MCF 10A (cell line): ENCODE measurements around the gene SUCLA2. TPM values are rescaled to one million over a fixed set of nuclear protein-coding genes. Genes with fewer than 3 reads are reported as not detected.

ENCODE experiments used
- BruUV-seq: library from RNA; stranded (reverse); fragments of 400-500 nt; replicated peaks from 2 replicates; lab custom pipeline; 2021; lab: Mats Ljungman, UMichigan
- CTCF ChIA-PET: fragments of 300-600 bp; sonication (Branson Sonifier 250); formaldehyde crosslinking; extraction: SDS; loops from one replicate; lab custom pipeline; 2021; ENCODE audit warnings: antibody characterized with exemption, inconsistent platforms; lab: Yijun Ruan, JAX
- POLR2A ChIA-PET: fragments of 300-600, 350-650 bp; sonication (Branson Sonifier 250); formaldehyde crosslinking; extraction: SDS; loops from one replicate; lab custom pipeline; 2020; ENCODE audit warnings: antibody characterized with exemption, inconsistent platforms; lab: Yijun Ruan, JAX
- DNase-seq: peaks from one replicate; pipeline ENCODE4 v3.0.0-alpha.2; 2018; ENCODE audit not compliant: unreplicated experiment
- H3K27ac Mint-ChIP-seq: one replicate; pipeline ENCODE4 v1.8.0; 2022; ENCODE audit warnings: mild to moderate bottlenecking, low read depth, mixed read lengths; ENCODE audit not compliant: unreplicated experiment
- H3K27me3 Mint-ChIP-seq: one replicate; pipeline ENCODE4 v1.8.0; 2022; ENCODE audit warnings: mixed read lengths; ENCODE audit not compliant: insufficient read depth, unreplicated experiment
- H3K36me3 Mint-ChIP-seq: one replicate; pipeline ENCODE4 v1.8.0; 2022; ENCODE audit warnings: mild to moderate bottlenecking, moderate library complexity, mixed read lengths; ENCODE audit not compliant: insufficient read depth, unreplicated experiment
- H3K4me1 Mint-ChIP-seq: one replicate; pipeline ENCODE4 v1.8.0; 2022; ENCODE audit warnings: mixed read lengths; ENCODE audit not compliant: insufficient read depth, unreplicated experiment
- H3K4me3 Mint-ChIP-seq: one replicate; pipeline ENCODE4 v1.8.0; 2022; ENCODE audit warnings: mild to moderate bottlenecking, moderate library complexity, mixed read lengths; ENCODE audit not compliant: unreplicated experiment
- H3K9me3 Mint-ChIP-seq: one replicate; pipeline ENCODE4 v1.8.0; 2022; ENCODE audit warnings: mixed read lengths; ENCODE audit not compliant: unreplicated experiment
- intact Hi-C: fragments of 100-400 bp; cut with micrococcal nuclease; formaldehyde crosslinking; loops from 2 replicates; pipeline ENCODE4 v1.14.1; 2022
- total RNA-seq: library from RNA; stranded (reverse); gene quantifications from 2 replicates; pipeline ENCODE4 v1.2.3, GENCODE V29; 2022
- TF ChIP-seq, protein P1 (sequence below): fragments of 200-600 bp; IDR thresholded peaks from one replicate; pipeline ENCODE4 v1.8.0; 2022; ENCODE audit warnings: antibody characterized with exemption, mild to moderate bottlenecking; ENCODE audit not compliant: unreplicated experiment

SUCLA2 gene
- total RNA-seq, 1 experiment from 2014 or later = 42.1 TPM

DNA sequence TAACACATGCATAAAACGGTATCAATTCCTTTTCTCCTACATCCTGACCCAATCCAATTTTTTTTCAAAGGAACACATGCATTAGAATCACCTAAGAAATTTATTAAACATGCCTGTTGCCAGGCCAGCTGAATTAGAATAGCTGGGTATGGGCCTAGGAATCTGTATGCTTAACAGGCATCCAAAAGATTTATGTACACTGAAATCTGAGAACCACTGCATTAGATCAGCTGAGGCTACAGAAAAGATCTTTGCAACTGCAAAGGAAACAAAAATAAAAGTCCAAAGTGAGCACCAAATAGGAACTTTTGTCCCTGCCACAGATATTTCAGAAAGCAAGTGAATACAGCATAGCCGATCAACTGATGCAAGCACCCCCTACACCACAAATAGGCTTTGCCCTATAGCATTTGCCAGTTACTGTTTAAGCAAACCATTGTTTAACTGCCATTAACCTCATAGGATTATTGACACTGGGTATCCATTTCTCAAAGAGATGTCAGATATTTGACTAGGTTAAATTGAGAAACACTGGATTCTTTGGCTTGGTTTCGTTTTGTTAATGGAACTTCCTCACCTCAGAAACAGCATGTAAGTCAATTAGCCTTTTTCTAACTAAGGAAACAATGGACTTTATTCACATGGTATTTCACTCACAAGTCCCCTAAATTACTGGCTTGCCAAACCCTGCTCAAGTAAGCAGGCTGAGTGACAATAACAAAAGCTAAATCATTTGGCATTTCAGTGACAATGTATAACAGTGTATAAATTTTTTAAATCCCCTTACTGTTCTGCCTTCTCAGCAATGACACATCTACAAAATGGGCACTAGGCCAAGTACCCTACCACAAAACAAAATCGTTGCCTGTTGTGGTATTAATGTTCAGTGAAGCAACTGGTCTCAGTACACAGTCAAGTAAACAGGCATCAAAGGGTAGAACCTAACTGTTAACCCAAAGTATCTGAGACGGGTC, 67.8 kb downstream of the SUCLA2 start:
- no peak overlapping the region for H3K4me3 Mint-ChIP-seq
- POLR2A ChIA-PET = no interaction called here
- no peak overlapping the region for H3K27ac Mint-ChIP-seq
- TF ChIP-seq, protein P1, sequence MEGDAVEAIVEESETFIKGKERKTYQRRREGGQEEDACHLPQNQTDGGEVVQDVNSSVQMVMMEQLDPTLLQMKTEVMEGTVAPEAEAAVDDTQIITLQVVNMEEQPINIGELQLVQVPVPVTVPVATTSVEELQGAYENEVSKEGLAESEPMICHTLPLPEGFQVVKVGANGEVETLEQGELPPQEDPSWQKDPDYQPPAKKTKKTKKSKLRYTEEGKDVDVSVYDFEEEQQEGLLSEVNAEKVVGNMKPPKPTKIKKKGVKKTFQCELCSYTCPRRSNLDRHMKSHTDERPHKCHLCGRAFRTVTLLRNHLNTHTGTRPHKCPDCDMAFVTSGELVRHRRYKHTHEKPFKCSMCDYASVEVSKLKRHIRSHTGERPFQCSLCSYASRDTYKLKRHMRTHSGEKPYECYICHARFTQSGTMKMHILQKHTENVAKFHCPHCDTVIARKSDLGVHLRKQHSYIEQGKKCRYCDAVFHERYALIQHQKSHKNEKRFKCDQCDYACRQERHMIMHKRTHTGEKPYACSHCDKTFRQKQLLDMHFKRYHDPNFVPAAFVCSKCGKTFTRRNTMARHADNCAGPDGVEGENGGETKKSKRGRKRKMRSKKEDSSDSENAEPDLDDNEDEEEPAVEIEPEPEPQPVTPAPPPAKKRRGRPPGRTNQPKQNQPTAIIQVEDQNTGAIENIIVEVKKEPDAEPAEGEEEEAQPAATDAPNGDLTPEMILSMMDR = no peak
- no peaks in the 10 kb centered on the region for H3K27me3 Mint-ChIP-seq
- peak; percentile 7 for DNase-seq
- BruUV-seq = no TSS peak
- H3K9me3 Mint-ChIP-seq = no peaks in the 10 kb centered on the region
- peaks cover 9% of the 10 kb centered on the region for H3K36me3 Mint-ChIP-seq
- intact Hi-C loops = no loop called here
- no peaks in the 10 kb centered on the region for H3K4me1 Mint-ChIP-seq
- CTCF ChIA-PET = no interaction called here

DNA sequence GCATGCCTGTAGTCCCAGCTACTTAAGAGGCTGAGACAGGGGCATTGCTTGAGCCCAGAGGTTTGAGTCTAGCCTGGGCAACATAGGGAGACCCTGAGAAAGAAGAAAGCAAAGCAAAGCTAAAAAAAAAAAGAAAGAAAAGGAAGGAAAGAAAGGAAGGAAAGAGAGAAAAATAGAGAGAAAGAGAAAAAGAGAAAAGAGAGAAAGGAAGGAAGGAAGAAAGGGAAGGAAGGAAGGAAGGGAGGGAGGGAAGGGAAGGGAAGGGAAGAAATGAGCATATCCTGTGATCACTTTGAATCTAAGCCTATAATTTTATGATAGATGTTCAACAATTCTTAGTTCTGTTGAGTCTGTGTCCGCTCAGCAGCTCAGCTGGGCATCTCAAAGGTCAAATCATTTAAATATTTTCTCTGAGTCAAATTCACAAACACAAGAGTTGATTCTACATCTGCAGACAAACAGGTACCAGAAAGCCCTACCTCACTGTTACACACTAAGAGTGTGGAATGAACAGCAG, 70.4 kb downstream of the SUCLA2 start:
- no peak overlapping the region for H3K4me3 Mint-ChIP-seq
- ChIA-PET CTCF (no interaction called here), POLR2A (no interaction called here)
- no peaks in the 10 kb centered on the region for H3K9me3 Mint-ChIP-seq
- H3K27ac Mint-ChIP-seq = no peak overlapping the region
- intact Hi-C loops = no loop called here
- no peaks in the 10 kb centered on the region for H3K36me3 Mint-ChIP-seq
- no peaks in the 10 kb centered on the region for H3K27me3 Mint-ChIP-seq
- TF ChIP-seq, protein P1 = no peak
- no peak for DNase-seq
- BruUV-seq = no TSS peak
- H3K4me1 Mint-ChIP-seq = no peaks in the 10 kb centered on the region

DNA sequence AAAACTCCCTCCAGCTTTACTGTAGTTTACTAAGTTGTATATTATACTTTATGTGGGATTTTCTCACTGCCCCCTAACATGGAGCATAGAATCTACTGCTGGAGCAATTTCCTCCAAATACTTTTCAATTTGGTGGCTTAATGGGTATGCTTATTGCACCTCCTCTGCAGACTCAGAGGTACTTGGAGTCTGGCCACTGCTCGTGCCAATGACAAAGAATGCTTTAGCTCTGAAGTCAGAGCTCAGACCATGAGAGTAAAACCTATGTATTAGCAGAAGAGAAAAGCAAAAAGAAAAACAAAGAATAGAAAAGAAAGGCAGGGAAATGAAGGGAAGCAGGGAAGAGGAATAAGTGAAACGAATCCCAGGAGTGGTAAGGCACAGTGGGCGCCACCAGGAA, 71.9 kb downstream of the SUCLA2 start:
- no peak for DNase-seq
- no TSS peak for BruUV-seq
- Mint-ChIP-seq H3K27ac (no peak overlapping the region), H3K9me3 (no peaks in the 10 kb centered on the region), H3K4me1 (no peaks in the 10 kb centered on the region), H3K4me3 (no peak overlapping the region), H3K27me3 (no peaks in the 10 kb centered on the region), H3K36me3 (no peaks in the 10 kb centered on the region)
- ChIA-PET POLR2A (no interaction called here), CTCF (interaction anchor here (0.8 kb wide), 1 partner anchor 17 kb away, joined by 5 read pairs; no protein-coding TSS in a partner anchor)
- intact Hi-C loops = no loop called here
- TF ChIP-seq, protein P1 = no peak

DNA sequence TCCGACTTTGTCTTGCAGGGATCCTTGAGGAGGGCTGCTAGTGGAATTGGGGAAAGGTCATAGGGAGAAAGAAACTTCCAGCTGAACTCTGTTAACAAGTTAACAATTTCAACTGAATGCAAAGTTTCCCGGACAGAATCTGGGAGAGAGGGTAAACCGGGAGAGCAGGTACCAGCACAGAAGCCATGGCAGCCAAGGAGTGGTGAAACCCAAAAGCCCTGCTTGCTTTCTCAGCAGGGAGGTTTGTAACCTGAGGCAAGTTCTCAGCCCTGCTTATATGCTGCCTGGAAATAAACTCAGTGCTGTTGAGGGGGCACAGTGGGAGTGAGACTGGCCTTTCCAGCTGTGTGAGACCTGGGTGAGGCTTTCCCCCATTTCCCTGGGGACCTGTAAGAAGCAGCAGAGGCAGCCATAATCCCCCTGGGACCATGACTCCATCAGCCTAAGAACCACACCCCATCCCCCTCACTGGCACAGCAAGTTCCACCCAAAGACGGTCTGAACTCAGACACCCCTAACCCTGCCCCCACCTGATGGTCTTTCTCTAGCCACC, 84.0 kb downstream of the SUCLA2 start:
- BruUV-seq = no TSS peak
- POLR2A ChIA-PET = interaction anchor here (0.6 to 0.7 kb wide), 2 partner anchors 157 to 769 kb away, joined by 3 to 4 read pairs; no protein-coding TSS in a partner anchor
- no peaks in the 10 kb centered on the region for H3K9me3 Mint-ChIP-seq

More for the DNA sequence above, 84.0 kb downstream of the SUCLA2 start:
- H3K4me1 Mint-ChIP-seq = no peaks in the 10 kb centered on the region
- H3K36me3 Mint-ChIP-seq = no peaks in the 10 kb centered on the region
- TF ChIP-seq, protein P1 = no peak
- H3K4me3 Mint-ChIP-seq = no peak overlapping the region
- intact Hi-C loops = no loop called here
- CTCF ChIA-PET = interaction anchor here (0.7 kb wide), 1 partner anchor 12 kb away, joined by 3 read pairs; no protein-coding TSS in a partner anchor
- no peak overlapping the region for H3K27ac Mint-ChIP-seq
- no peak for DNase-seq
- no peaks in the 10 kb centered on the region for H3K27me3 Mint-ChIP-seq
